ENCODE results near the gene ADAM12.

GRCh38 chr10:126169899-126170298, 218.4 kb downstream of the ADAM12 start:
- TF ChIP-seq GATAD2A (IDR thresholded peaks at IDR 0.05) (no peak), MITF (IDR thresholded peaks at IDR 0.05) (no peak), NR2C1 (IDR thresholded peaks at IDR 0.05) (no peak), NR2C1 (tag; IDR thresholded peaks at IDR 0.05) (no peak), RERE (CRISPR knock-in tag; IDR thresholded peaks at IDR 0.05; ENCODE audit: borderline replicate concordance) (no peak), SREBF2 (CRISPR knock-in tag; IDR thresholded peaks at IDR 0.05) (no peak), CBFA2T3 (IDR thresholded peaks at IDR 0.05) (no peak), HNRNPL (IDR thresholded peaks at IDR 0.05; ENCODE audit: low read depth, low read length) (no peak), SMAD1 (IDR thresholded peaks at IDR 0.05; ENCODE audit: low read depth, low read length, partially characterized antibody) (no peak), KHSRP (IDR thresholded peaks at IDR 0.05) (no peak)
- TF ChIP-seq, protein P1, sequence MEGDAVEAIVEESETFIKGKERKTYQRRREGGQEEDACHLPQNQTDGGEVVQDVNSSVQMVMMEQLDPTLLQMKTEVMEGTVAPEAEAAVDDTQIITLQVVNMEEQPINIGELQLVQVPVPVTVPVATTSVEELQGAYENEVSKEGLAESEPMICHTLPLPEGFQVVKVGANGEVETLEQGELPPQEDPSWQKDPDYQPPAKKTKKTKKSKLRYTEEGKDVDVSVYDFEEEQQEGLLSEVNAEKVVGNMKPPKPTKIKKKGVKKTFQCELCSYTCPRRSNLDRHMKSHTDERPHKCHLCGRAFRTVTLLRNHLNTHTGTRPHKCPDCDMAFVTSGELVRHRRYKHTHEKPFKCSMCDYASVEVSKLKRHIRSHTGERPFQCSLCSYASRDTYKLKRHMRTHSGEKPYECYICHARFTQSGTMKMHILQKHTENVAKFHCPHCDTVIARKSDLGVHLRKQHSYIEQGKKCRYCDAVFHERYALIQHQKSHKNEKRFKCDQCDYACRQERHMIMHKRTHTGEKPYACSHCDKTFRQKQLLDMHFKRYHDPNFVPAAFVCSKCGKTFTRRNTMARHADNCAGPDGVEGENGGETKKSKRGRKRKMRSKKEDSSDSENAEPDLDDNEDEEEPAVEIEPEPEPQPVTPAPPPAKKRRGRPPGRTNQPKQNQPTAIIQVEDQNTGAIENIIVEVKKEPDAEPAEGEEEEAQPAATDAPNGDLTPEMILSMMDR (IDR thresholded peaks at IDR 0.05 in 2 of 3, conservative IDR thresholded peaks at IDR 0.05 in 1 of 3; ENCODE audit: insufficient read depth in 2 of 3, low read depth in 1 of 3, low read length in 3 of 3) = no peak

Measured in K562 (cell line).